T-helper 9 cell (primary cell): ENCODE data around the gene SGCD.

Experiments
- DNase-seq: peaks from one replicate; pipeline ENCODE4 v3.0.0-alpha.2; 2020

Gene SGCD

DNA sequence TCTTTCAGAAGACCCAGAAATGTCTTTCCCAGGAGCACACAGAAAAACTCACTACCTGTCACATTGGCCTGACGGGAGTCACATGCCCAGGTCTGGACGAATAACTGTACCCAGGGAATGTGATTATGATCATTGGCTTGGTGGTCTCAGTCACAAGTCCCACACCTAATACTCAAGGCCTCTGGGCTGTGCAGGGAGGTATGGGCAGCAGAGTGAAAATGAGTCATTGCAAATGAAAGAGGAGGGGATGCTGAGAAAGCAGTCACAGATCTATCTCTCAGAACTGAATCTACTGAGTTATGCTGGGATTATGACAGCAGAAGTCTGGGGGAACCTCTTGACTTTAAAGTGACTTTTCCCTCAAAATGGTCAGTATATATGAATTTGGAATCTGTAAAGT lies 36.9 kb downstream of the SGCD start:
- no peak for DNase-seq

DNA sequence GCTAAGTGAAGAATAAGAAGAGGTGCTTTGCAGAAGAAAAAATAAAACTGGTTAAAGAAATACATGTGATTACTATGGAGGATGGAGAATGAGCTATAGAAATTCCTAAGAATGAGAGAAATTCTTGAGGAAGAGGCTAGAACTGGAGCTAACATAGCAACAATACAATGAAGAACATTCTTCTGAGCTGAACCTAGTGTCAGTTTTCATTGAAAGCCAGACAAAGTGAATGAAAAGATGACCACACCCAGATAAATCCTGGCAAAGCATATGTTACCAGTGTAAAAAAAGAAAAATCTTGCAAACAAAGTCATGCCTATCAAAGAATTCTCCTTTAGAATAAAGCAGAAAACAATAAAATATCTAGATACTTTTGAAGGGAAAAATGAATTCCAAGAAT lies 39.6 kb downstream of the SGCD start:
- no peak for DNase-seq

DNA sequence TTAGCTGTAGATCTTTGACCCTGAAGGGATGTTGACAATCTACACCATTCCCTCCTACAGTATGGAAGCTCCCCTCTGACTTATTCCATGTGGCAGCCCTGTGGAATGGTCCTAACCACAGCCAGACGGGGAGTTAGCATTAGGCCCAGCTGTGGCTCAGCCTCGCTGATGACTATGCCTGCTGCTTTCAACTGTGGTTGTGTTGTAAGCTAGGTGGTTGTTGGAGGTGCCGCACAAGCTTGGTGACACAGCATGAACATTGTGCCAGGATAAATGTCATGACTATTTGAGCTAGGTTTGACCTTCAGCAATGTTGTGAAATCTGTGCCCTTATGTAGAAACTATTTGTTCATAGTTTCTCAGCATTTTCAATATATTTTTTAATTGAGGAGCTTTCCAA lies 40.6 kb downstream of the SGCD start:
- DNase-seq = no peak

DNA sequence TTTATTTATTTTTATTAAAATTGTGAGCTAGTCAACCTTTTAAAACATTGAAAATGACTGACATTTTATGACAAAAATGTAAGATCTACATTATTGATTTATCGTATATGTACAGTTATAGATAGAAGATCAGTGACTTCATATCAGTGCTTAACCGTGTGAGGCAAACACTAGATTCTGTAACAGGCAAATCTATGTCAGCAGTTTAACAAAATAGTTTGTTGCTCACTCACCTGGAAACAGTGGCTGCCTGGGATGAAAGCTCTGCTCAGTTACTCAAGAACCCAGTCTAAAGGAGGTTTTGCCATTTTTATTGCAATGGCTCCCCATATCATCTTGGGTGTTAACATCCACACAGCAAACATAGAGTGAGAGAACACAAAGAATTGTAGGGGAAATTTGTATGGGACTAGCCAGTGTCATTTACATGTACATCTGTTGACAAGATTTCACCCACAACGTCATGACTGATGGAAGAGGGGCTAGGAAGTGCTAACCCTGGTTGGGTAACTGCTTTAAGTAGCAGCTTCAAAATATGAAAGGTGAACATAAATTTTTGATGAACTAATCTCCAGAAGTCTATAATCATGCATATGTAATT lies 49.0 kb downstream of the SGCD start:
- no peak for DNase-seq

DNA sequence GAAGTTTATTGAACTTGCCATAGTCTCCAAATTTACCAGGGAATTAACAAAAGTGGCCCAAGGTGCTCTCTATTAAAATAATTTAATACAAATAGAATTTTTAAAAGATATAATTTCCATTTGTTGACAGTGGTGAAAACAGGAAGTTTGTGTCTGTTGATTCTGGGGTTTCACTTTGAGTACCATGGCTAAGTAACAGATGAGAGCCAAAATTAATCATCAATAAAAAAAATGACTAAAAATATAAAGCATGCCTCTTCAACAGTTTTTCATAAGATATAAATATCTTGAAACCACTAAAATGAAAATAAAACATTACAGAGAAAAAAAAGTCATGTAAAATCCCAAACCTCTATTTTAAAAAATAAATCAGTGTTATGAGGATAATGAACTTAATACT lies 49.8 kb downstream of the SGCD start:
- no peak for DNase-seq

DNA sequence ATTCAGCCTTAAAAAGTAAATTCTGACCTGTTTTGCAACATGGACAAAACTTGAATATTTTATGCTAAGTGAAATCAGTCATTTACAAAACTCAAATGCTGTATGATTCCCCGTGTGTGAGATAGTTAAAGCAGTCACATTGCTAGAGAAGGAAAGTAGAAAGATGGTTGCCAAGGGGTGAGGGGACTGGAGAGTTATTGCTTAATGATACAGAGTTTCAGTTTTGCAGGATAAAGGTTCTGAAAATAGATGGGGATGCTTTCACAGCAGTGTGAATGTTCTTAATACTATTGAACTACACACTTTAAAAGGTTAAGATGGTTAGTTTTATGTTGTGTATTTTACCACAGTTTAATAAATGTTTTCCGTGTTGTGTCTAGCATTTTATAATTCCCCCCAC lies 51.2 kb downstream of the SGCD start:
- DNase-seq = no peak

DNA sequence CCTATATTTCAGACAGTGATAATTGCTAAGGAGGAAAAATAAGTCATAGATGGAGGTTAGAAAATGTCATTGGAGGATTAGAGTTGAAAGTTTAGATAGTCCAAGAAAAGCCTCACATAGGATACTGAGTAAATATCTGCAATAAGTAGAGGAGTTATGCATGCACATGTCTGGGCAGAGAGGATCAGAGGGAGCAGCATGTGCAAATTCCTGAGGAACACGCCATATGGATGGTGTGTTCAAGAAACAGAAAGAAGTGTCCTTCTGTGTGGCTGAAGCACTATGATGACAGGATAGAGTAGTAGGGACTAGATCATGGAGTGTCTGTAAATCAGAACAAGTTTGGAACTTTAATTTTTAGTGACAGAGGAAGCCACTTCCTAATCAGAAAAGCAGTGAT lies 52.2 kb downstream of the SGCD start:
- no peak for DNase-seq

DNA sequence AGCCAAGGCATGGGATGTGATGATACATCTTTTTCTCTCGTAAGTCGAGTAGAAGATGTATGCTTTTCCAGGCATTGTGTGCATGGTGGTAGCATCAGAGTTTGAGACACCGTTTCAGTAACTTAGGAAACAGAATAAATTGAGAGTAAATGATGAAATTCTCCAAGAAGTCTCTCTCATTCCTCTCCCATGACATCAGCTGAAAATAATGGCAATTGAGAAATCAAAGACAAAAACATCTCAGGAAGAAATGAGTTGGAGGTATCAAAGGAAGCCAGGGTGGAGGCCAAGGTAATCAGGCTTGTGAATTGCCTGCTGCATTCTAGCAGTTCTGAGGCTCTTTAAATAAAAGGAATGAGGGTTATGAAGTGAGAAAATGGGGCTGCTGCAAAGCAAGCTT lies 53.9 kb downstream of the SGCD start:
- DNase-seq = no peak

DNA sequence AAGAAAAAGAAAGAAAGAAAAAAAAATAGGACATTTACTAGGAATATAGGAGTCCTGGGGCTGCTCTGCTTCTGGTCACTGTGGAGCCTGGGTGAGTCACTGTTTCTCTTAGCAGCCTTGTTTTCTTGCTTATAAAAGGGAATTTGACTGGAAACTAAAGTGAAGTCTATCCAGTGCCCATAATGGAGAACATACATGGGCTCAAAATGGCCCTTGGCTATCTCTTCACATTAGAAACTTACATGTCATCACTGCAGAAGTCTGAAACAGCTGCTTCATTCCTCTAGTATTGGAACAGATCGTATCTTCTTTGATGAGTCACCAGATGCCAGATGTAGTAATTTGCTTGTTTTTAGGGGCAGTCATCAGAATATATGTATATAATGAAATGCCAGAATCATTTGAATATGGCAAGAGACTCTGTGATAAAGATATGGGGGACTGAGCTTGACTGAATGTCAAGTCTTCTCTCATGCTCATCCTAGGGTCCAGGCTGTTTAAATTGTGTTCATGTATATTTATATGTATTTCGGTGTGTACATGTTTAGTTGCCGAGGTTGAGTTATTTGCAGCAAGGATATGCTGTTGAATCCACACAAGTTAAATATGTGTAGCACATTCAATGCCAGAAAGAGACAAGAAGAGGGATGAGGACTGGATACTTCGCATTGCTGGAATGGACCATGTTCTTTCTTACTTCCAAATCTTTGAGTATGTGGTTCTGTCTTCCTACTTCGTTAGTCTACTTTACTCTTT lies 56.7 kb downstream of the SGCD start:
- no peak for DNase-seq

DNA sequence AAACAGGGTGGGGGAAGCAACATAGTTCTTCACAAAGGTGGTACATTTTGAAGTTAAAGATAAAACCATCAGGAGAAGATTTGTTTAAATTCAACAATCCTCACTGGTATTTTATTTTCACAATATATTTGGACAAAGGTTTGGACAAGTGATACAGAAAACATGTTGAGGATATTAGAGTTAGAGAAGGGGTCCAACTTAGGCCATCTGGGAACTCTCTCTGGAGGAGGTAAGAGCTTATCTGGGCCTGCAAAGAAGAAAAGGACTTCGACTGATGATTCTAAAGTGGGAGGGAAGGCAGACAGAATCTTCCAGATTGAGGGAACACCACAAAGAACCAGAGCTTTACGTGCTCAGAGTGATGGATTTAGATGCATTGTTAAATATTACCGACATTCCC lies 58.5 kb downstream of the SGCD start:
- no peak for DNase-seq

DNA sequence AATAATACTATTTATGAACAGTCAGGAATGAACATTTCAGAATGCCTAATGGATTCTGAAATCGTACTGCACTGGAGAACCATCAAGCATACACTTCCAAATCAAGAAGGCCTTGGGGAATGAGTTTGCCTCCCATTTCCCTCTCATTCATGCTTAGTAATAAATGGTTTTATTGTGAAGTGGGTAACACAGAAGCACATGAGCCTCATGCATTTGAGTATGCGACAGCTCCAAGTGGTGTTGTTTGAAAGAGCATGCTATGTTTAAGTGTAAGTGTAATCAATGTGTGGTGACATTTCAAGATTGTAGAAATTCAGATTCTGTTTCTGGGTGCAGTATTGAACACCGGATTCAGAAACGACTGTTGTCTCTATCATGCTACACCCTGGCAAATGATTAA lies 60.0 kb downstream of the SGCD start:
- no peak for DNase-seq

DNA sequence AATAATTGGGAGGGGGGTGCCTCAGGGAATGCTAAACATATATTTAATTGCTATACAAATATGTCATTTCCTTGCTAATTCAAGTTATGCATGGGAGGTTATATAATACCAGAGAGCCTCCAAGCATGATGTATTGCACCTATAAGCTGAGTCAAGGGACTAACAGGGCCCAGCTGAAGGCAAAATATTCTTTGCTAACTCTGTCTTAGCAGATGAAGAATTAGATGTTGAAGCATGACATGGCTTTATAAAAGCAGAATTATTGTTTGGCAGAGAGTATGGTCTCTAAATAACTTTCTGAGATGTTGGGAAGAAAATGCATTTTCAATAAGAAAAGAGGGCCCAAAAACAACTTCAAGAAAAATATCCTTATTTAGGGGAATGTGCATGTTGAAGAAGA lies 60.4 kb downstream of the SGCD start:
- DNase-seq = no peak

DNA sequence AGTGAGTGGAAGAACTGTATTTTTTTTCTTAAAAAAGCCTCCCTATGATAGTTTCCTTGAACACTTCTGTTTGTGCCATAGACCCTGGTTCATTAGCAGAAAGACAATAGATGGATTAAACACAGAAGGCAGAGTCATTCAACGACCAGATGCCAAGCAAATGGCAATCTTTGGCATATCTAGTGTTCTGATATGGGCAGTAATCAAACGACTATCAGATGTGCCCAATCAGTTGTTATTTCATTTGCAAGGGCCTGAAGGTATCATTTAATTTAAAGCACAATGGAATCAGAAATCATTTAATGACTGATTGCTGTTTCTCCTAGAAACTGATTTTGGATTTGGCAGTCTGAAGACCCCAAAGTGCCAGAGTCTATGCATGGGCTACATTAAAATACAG lies 61.3 kb downstream of the SGCD start:
- DNase-seq = no peak

DNA sequence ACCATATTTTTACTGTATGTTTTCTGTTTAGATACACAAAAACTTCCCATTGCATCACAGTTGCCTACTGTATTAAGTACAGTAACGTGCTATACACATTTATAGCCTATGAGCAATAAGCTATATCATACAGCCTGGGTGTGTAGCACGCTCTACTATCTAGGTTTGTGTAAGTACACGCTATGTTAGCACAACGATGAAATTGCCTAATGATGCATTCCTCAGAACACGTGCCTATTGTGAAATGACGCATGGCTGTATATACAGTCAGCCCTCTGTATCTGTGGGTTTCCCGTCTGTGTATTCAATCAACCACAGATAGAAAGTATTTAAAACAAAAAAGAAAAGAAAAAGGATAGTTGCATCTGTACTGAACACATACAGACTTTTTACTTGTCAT lies 64.2 kb downstream of the SGCD start:
- no peak for DNase-seq

DNA sequence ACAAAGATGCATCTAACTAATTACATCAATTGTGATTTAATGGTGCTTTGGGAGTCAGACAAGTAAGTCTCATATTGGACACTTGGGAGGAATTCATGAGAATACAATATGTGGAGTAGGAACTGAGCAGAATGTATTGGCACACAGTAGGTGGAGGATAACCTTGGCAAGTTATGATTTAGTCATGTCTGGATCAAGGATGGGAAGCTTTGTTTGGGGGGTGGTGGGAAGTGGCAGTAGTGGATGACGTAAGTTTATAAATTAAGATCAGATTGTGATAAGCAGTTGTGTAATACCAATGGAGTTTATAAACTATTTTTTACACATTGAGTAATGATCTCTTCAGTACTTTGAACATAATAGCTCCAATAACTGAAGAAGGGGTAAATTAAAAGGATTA lies 67.0 kb downstream of the SGCD start:
- no peak for DNase-seq

DNA sequence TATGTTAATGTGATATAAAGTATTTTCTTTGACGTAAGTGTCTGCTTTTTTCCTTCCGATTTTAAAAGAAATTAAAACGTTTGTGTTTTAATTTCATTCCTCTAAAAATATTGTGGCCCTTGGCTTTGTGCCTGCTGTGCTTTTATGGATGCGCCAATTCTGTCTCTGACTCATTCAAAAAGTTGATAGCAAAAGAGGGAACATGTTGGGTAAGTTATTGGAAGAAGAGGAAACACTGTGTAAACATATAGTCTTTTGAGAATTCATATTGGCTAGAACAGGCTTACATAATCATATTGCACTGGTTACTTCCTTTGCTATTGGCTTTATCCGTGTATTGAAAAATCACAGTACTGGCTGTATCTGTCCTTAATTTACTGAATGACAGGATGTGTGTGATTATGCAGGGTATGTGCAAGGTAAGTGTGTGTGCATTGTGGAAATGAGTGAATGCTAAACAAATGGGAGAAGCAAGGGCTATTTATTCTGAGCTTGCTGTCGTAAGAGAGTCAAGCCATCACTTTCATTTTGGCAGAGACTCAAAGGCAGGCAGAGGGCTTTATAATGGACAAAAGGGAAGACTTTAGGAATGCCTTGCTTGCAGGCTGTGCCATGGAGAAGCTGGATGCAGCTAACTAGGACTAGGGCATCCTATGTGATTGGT lies 67.8 kb downstream of the SGCD start:
- no peak for DNase-seq

DNA sequence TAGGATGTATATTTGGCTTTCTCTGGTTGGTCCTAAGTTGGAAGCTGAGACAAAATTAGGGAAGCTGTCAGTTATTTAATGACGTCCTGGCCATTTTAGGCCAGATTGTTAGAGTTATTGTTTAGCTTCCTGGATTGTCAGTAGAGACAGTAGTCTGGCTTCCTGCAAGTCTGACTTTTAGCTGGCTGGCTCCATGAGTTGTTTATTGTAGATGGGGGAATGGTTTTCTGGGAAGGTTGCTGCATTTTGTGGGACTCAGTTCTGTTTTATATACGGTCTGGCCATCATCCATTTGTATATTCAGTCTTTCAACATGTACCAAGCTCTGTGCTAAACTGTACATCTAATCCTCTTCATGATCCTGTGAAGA lies 68.3 kb downstream of the SGCD start:
- no peak for DNase-seq

DNA sequence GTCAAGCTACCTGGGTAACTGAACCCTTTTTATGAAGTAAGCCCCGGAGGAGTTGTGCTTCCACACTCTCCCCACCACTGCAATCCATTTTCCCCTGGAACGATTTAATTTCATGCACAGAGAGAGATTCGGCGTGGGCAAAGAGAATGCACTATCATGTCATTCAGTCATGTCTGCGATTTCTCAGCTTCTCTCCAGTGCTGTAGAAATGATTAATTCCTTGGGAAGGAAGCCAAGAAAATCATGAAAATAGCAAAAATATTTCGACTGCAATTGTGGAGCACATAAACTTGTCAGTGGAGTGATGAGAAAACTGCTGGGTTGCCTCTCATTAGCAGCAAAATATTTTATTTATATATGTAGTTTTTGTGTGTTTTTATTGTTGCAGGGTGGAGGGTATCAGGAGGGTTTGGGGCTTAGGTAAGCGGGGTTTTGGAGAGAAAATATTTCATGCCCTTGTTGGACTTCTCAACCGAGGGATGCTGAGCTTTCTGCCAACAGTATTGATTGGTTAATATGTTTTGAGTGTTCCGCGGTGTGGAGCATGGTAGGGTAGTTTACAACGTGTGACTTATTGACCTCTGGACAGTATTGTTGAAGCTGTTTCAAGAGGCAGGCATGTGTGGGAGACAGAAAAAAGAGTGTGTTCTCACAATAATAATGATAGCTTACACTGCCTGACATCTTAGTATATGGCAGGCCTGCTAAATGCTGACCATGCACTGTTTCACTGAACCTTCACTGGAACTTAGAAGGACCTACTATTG lies 69.3 kb downstream of the SGCD start:
- no peak for DNase-seq

DNA sequence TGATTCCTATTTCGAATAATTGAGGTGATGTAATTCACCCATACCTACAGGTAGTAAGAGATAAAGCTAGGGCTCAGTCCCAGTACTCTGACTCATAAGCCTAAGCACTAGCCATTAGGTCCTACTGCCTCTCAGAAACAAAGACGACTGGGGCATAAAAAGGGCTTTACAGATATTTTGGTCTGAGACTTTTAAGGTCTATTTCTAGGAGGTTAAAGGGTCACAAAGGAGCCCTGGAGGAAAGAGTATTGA lies 69.8 kb downstream of the SGCD start:
- DNase-seq = no peak

DNA sequence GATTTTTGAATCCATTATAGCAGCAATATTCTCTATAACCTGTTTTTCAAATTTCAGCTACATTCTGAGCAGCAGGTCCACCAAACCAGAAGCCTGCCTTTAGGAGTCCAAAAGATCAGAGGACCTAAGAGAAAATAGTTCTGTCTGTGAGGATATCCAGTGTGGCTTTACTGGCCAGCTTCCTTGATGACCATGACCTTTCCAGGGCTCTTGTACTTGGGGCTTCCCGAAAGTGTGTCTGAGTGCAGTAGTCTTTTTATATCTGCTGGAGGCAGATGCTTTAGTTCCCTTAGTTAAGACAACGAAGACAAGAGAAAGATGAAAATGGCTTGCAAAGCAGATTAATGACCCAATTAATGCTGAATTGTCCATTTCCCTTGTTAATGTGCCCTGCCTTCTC lies 72.4 kb downstream of the SGCD start:
- DNase-seq = no peak

DNA sequence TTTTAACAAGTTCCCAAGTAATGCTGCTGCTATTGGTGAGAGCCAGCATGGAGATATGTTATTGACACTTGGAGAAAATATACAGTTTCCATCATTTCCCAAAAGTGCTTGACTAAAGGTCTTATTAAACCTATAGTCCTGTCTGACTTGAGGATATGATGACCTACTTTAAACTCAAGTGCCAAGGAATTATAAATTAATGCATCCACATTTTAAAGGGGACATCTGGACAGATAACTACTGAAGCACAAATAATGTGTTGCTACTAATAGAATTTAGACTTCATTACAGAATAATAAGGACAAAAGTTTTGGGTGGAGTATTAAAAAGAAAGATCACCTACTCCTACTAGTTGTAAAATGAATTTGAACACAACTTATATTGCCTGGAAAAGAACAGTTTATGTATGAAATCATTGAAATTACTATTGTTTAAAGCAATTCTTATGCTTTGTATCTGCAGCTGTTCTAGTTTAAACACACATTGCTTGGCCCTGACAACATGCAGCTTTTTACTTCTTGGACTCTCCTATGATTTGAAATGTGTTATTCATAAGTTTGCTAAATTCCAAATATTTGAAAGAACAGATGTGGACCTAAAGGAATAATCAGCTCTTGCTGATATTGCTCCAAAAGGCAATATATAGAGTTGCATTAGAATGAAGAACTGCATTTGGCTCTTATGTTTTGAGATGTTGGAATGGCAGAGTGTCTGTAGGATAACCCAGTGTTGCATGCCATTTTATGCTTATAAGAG lies 73.4 kb downstream of the SGCD start:
- no peak for DNase-seq

DNA sequence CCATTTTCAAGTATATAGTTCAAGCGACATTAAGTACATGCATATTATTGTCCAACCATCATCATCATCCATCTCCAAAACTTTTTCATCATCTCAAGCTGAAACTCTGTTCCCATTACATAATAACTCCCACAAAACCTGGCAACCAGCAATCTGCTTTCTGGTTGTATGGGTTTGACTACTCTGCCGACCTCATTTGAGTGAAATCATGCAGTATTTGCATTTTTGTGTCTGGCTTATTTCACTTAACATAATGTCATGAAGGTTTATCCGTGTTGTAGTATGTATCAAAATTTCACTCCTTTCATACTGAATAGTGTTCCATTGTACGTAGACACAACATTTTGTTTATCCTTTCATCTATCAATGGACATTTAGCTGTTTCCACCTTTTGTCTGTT lies 74.8 kb downstream of the SGCD start:
- no peak for DNase-seq

DNA sequence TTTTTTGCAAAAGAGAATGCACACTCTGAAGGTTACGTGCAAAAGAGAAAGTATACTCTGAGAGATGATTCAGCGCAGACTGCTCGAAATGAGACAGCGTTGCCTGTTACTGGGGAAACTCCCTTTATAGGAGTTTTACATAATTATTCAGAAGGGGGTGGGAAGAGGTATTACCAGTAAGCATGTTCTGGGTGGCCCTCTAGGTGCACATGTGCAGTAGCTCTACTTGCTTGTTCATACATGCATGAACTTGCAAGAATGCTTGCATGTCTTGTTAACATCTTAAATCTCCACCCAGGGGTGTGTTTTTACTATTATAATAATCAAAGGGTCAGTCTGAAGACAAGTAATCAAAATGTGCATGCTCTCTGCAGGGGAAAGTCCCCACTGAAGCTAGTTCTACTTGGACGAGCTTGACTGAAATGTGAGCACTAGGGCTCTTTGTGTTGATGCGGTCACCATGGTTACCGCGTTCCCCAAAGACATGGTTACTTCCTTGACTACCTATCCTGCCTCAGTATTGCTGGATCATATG lies 75.5 kb downstream of the SGCD start:
- DNase-seq = peak; percentile 10
